WTC11 (cell line): ENCODE data around the gene KRT6A. TPM values are rescaled to one million over a fixed set of nuclear protein-coding genes. Genes with fewer than 3 reads are reported as not detected.

Experiments used
- ATAC-seq: fragments of 200-7000 bp; cut with Tn5 transposase; 2 replicates; pipeline ENCODE4 v1.10.0; 2021; ENCODE audit warnings: mild to moderate bottlenecking, moderate library complexity
- CTCF ChIA-PET: fragments of 300-600 bp; sonication (Branson Sonifier 250); formaldehyde crosslinking; loops from one replicate; lab custom pipeline; 2021; ENCODE audit warnings: antibody characterized with exemption; lab: Charles Lee
- POLR2A ChIA-PET: fragments of 350-600 bp; sonication (Branson Sonifier 250); formaldehyde crosslinking; loops from one replicate; lab custom pipeline; 2021; ENCODE audit warnings: antibody characterized with exemption; lab: Charles Lee
- DNase-seq: peaks from one replicate; pipeline ENCODE4 v3.0.0; 2021; ENCODE audit warnings: low spot score
- H3K27ac Mint-ChIP-seq: 2 replicates; pipeline ENCODE4 v1.8.0; 2021; ENCODE audit warnings: mixed read lengths
- H3K27me3 Mint-ChIP-seq: 2 replicates; pipeline ENCODE4 v1.8.0; 2021; ENCODE audit warnings: low read depth, mild to moderate bottlenecking, moderate library complexity, mixed read lengths
- H3K36me3 Mint-ChIP-seq: 2 replicates; pipeline ENCODE4 v1.8.0; 2021; ENCODE audit warnings: mixed read lengths
- H3K4me1 Mint-ChIP-seq: 2 replicates; pipeline ENCODE4 v1.8.0; 2022; ENCODE audit warnings: mixed read lengths
- H3K4me3 Mint-ChIP-seq: 2 replicates; pipeline ENCODE4 v1.8.0; 2021; ENCODE audit warnings: mild to moderate bottlenecking, moderate library complexity, mixed read lengths
- H3K9me3 Mint-ChIP-seq: 2 replicates; pipeline ENCODE4 v1.8.0; 2021; ENCODE audit warnings: mixed read lengths
- ATF1 ChIP-seq: sonication (generic); formaldehyde crosslinking; IDR thresholded peaks from 2 replicates; pipeline ENCODE4 v1.8.1; 2023; ENCODE audit warnings: mild to moderate bottlenecking, moderate library complexity, missing genetic modification reagents
- ATF6 ChIP-seq: sonication (generic); formaldehyde crosslinking; IDR thresholded peaks from 2 replicates; pipeline ENCODE4 v1.8.1; 2023; ENCODE audit warnings: mild to moderate bottlenecking, missing genetic modification reagents
- CREB1 ChIP-seq: sonication (generic); formaldehyde crosslinking; IDR thresholded peaks from 2 replicates; pipeline ENCODE4 v1.8.0; 2023; ENCODE audit warnings: mild to moderate bottlenecking, missing genetic modification reagents
- CREM ChIP-seq: sonication (generic); formaldehyde crosslinking; IDR thresholded peaks from 2 replicates; pipeline ENCODE4 v1.8.1; 2022; ENCODE audit warnings: mild to moderate bottlenecking, missing genetic modification reagents, moderate library complexity
- ELF4 ChIP-seq: sonication (generic); formaldehyde crosslinking; IDR thresholded peaks from 2 replicates; pipeline ENCODE4 v1.8.1; 2022; ENCODE audit warnings: low read depth, mild to moderate bottlenecking, moderate library complexity, missing genetic modification reagents
- ERG ChIP-seq: fragments of 250-450 bp; sonication (Bioruptor Pico); IDR thresholded peaks from 2 replicates; pipeline ENCODE4 v1.8.0; 2021; ENCODE audit warnings: mild to moderate bottlenecking
- ETV6 ChIP-seq: sonication (generic); formaldehyde crosslinking; IDR thresholded peaks from 2 replicates; pipeline ENCODE4 v1.8.1; 2022; ENCODE audit warnings: mild to moderate bottlenecking, missing genetic modification reagents
- FOXJ3 ChIP-seq: sonication (generic); formaldehyde crosslinking; IDR thresholded peaks from 2 replicates; pipeline ENCODE4 v1.9.0; 2021; ENCODE audit warnings: missing genetic modification reagents, mild to moderate bottlenecking, borderline replicate concordance
- GABPB1 ChIP-seq: sonication (generic); formaldehyde crosslinking; IDR thresholded peaks from 2 replicates; pipeline ENCODE4 v1.8.1; 2023; ENCODE audit warnings: mild to moderate bottlenecking, missing genetic modification reagents
- MYBL2 ChIP-seq: sonication (generic); formaldehyde crosslinking; IDR thresholded peaks from 2 replicates; pipeline ENCODE4 v1.8.1; 2023; ENCODE audit warnings: mild to moderate bottlenecking, moderate library complexity, missing genetic modification reagents
- PREB ChIP-seq: sonication (generic); formaldehyde crosslinking; IDR thresholded peaks from 2 replicates; pipeline ENCODE4 v1.8.1; 2022; ENCODE audit warnings: mild to moderate bottlenecking, missing genetic modification reagents, moderate library complexity, borderline replicate concordance
- SOX15 ChIP-seq: fragments of 250-450 bp; sonication (Bioruptor Pico); IDR thresholded peaks from 2 replicates; pipeline ENCODE4 v1.9.0; 2021; ENCODE audit warnings: mild to moderate bottlenecking
- ZNF281 ChIP-seq: sonication (generic); formaldehyde crosslinking; IDR thresholded peaks from 2 replicates; pipeline ENCODE4 v1.8.0; 2023; ENCODE audit warnings: mild to moderate bottlenecking, missing genetic modification reagents
- ZNF396 ChIP-seq: fragments of 250-450 bp; sonication (Bioruptor Pico); IDR thresholded peaks from 2 replicates; pipeline ENCODE4 v1.8.0; 2021; ENCODE audit warnings: mild to moderate bottlenecking, moderate library complexity, borderline replicate concordance
- ZNF423 ChIP-seq: fragments of 250-450 bp; sonication (Bioruptor Pico); IDR thresholded peaks from 2 replicates; pipeline ENCODE4 v2.1.2; 2022; ENCODE audit warnings: mild to moderate bottlenecking, moderate library complexity
- total RNA-seq: library from RNA; stranded (reverse); gene quantifications from 3 replicates; pipeline ENCODE4 v1.2.3, GENCODE V29; 2021
- TF ChIP-seq, protein P1 (sequence below): sonication (generic); formaldehyde crosslinking; IDR thresholded peaks from 2 replicates; pipeline ENCODE4 v1.8.1; 2023; ENCODE audit warnings: mild to moderate bottlenecking, missing genetic modification reagents, moderate library complexity
- TF ChIP-seq, protein P2 (sequence below): sonication (generic); formaldehyde crosslinking; IDR thresholded peaks from 2 replicates; pipeline ENCODE4 v1.8.0; 2023; ENCODE audit warnings: missing genetic modification reagents, mild to moderate bottlenecking, borderline replicate concordance
- TF ChIP-seq, protein P3 (sequence below): sonication (generic); formaldehyde crosslinking; IDR thresholded peaks from 2 replicates; pipeline ENCODE4 v1.8.1; 2022; ENCODE audit warnings: low read depth, missing genetic modification reagents, borderline replicate concordance

KRT6A gene
- total RNA-seq, 1 experiment from 2014 or later = not detected

DNA sequence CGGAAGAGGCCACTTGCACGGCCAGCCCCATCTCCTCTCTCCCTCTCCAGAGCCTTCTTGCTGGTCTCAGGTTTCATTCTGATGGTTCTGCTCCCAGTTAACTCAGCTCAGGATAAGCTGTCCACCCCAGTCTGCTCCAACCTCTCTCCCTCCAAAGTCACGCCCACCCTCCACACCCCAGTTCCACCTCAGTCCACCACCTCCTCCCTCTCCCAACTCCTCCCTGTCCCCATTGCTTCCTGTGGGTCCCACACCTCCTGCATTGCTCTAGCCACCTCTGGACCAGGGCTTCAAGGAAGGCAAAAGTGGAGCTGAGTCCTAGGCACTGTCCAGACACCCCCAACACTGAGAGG is 46.7 kb upstream of the KRT6A start (continued):
- TF ChIP-seq ATF6 (CRISPR knock-in tag) (no peak), ZNF396 (CRISPR knock-in tag) (no peak), CREB1 (CRISPR knock-in tag) (no peak), ATF1 (CRISPR knock-in tag) (no peak), ZNF423 (CRISPR knock-in tag) (no peak), ELF4 (no peak)
- TF ChIP-seq, protein P1, sequence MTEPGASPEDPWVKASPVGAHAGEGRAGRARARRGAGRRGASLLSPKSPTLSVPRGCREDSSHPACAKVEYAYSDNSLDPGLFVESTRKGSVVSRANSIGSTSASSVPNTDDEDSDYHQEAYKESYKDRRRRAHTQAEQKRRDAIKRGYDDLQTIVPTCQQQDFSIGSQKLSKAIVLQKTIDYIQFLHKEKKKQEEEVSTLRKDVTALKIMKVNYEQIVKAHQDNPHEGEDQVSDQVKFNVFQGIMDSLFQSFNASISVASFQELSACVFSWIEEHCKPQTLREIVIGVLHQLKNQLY (CRISPR knock-in tag) = no peak

DNA sequence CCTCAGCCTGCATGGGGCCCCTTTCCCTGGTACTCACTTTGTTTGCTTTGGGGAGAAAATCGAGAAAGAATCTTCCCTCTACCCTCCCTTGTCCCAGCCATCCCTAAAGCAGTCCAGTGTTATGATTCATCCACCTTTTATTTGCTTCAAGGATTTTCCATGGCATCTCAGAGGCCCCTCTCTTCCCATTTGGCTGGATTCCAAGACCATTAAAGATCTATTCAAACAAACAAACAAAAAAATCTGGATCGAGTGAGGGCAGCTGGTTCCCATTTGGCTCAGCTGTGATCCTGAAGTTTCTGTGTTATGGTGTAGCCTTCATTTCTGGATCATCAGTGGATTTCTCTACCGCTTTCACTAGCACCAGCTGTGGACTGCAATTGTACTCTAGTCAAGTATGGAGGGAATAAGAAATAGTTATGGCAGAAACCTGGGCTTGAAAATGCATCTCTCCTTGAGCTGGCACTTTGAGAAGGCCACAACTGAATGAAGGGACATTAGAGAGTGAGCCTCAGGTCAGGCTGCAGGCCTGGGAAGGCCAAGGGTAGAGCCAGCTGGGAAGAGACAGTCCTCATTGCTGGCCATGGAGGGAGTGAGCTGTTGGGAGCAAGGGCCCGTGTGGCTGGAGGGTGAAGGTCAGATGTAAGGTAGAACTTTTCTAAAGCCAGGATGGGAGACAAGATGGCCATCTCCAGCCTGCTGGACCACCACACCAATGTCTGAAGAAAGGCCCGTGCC is 46.2 kb upstream of the KRT6A start:
- Mint-ChIP-seq H3K4me1 (no peaks in the 10 kb centered on the region), H3K4me3 (no peak overlapping the region), H3K27ac (no peak overlapping the region), H3K36me3 (no peaks in the 10 kb centered on the region), H3K9me3 (no peaks in the 10 kb centered on the region), H3K27me3 (no peaks in the 10 kb centered on the region)
- no peak for DNase-seq
- POLR2A ChIA-PET = no interaction called here
- ATAC-seq = no peak
- CTCF ChIA-PET = interaction anchor here (0.5 to 1.6 kb wide), 2 partner anchors 331 to 365 kb away, joined by 3 read pairs; no protein-coding TSS in a partner anchor
- TF ChIP-seq MYBL2 (CRISPR knock-in tag) (no peak), ETV6 (CRISPR knock-in tag) (no peak), FOXJ3 (CRISPR knock-in tag) (no peak), ERG (no peak), ZNF396 (CRISPR knock-in tag) (no peak), SOX15 (no peak), ATF6 (CRISPR knock-in tag) (no peak), PREB (no peak), GABPB1 (CRISPR knock-in tag) (no peak), ZNF281 (no peak), CREM (CRISPR knock-in tag) (no peak)
- TF ChIP-seq, protein P2, sequence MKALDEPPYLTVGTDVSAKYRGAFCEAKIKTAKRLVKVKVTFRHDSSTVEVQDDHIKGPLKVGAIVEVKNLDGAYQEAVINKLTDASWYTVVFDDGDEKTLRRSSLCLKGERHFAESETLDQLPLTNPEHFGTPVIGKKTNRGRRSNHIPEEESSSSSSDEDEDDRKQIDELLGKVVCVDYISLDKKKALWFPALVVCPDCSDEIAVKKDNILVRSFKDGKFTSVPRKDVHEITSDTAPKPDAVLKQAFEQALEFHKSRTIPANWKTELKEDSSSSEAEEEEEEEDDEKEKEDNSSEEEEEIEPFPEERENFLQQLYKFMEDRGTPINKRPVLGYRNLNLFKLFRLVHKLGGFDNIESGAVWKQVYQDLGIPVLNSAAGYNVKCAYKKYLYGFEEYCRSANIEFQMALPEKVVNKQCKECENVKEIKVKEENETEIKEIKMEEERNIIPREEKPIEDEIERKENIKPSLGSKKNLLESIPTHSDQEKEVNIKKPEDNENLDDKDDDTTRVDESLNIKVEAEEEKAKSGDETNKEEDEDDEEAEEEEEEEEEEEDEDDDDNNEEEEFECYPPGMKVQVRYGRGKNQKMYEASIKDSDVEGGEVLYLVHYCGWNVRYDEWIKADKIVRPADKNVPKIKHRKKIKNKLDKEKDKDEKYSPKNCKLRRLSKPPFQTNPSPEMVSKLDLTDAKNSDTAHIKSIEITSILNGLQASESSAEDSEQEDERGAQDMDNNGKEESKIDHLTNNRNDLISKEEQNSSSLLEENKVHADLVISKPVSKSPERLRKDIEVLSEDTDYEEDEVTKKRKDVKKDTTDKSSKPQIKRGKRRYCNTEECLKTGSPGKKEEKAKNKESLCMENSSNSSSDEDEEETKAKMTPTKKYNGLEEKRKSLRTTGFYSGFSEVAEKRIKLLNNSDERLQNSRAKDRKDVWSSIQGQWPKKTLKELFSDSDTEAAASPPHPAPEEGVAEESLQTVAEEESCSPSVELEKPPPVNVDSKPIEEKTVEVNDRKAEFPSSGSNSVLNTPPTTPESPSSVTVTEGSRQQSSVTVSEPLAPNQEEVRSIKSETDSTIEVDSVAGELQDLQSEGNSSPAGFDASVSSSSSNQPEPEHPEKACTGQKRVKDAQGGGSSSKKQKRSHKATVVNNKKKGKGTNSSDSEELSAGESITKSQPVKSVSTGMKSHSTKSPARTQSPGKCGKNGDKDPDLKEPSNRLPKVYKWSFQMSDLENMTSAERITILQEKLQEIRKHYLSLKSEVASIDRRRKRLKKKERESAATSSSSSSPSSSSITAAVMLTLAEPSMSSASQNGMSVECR = no peak
- TF ChIP-seq, protein P3, sequence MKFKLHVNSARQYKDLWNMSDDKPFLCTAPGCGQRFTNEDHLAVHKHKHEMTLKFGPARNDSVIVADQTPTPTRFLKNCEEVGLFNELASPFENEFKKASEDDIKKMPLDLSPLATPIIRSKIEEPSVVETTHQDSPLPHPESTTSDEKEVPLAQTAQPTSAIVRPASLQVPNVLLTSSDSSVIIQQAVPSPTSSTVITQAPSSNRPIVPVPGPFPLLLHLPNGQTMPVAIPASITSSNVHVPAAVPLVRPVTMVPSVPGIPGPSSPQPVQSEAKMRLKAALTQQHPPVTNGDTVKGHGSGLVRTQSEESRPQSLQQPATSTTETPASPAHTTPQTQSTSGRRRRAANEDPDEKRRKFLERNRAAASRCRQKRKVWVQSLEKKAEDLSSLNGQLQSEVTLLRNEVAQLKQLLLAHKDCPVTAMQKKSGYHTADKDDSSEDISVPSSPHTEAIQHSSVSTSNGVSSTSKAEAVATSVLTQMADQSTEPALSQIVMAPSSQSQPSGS = no peak
